CD14-positive monocyte (primary cell): Measurements from ENCODE around the gene CXXC5. TPM values are rescaled to one million over a fixed set of nuclear protein-coding genes. Genes with fewer than 3 reads are reported as not detected.

Experiments
- DNase-seq, 3 donors: peaks; one replicate each; pipeline ENCODE4 v3.0.0-alpha.2; 2011 to 2022
- H2AFZ ChIP-seq: 2 replicates; pipeline ENCODE4 v1.6.0; 2012; ENCODE audit warnings: mild to moderate bottlenecking, low read depth, low read length, inconsistent platforms; ENCODE audit not compliant: insufficient read depth, poor library complexity, severe bottlenecking
- H3K27ac ChIP-seq, 2 donors: 1 replicate in 1 of 2; 2 replicates in 1 of 2; pipeline ENCODE4 v1.5.1; 2012 to 2013; ENCODE audit warnings: low read length in 2 of 2, control low read depth in 1 of 2, inconsistent platforms in 1 of 2, low read depth in 1 of 2, mild to moderate bottlenecking in 1 of 2
- H3K27me3 ChIP-seq, 2 donors: one replicate each; pipeline versions ENCODE4 v1.6.0 to v1.6.1; 2011 to 2013; ENCODE audit warnings: low read length in 2 of 2; ENCODE audit not compliant: control insufficient read depth in 2 of 2, insufficient read depth in 2 of 2
- H3K36me3 ChIP-seq, 2 donors: replicated peaks in 1 of 2; 1 replicate in 1 of 2; 2 replicates in 1 of 2; pipeline versions ENCODE4 v1.5.1 to v1.6.1; 2012 to 2013; ENCODE audit warnings: low read length in 2 of 2, control low read depth in 1 of 2, inconsistent platforms in 1 of 2, mild to moderate bottlenecking in 1 of 2; ENCODE audit not compliant: insufficient read depth in 2 of 2, control insufficient read depth in 1 of 2
- H3K4me1 ChIP-seq, 2 donors: 1 replicate in 1 of 2; 2 replicates in 1 of 2; pipeline versions ENCODE4 v1.5.1 to v1.6.1; 2012 to 2013; ENCODE audit warnings: low read length in 2 of 2, control low read depth in 1 of 2, inconsistent platforms in 1 of 2, mild to moderate bottlenecking in 1 of 2, moderate library complexity in 1 of 2; ENCODE audit not compliant: insufficient read depth in 2 of 2, control insufficient read depth in 1 of 2
- H3K4me2 ChIP-seq: replicated peaks from 2 replicates; pipeline ENCODE3; 2012; ENCODE audit warnings: low read length, moderate library complexity, mild to moderate bottlenecking; ENCODE audit not compliant: poor library complexity, severe bottlenecking; ENCODE audit errors: extremely low read depth
- H3K4me3 ChIP-seq, 3 experiments: fragments of 200-600 bp in 1 of 3; sonication (generic) in 1 of 3; replicated peaks in 1 of 3; 1 replicate in 2 of 3; 2 replicates in 1 of 3; pipeline ENCODE4 v1.5.1; 2011 to 2013; ENCODE audit warnings: low read length in 3 of 3, mild to moderate bottlenecking in 3 of 3, control low read depth in 2 of 3, low read depth in 2 of 3, inconsistent platforms in 1 of 3, moderate library complexity in 1 of 3
- H3K79me2 ChIP-seq: 2 replicates; pipeline ENCODE4 v1.6.0; 2012; ENCODE audit warnings: mild to moderate bottlenecking, control low read depth, inconsistent platforms, low read length, moderate library complexity; ENCODE audit not compliant: insufficient read depth
- H3K9ac ChIP-seq: 2 replicates; pipeline ENCODE4 v1.6.0; 2017; ENCODE audit warnings: low read length, mild to moderate bottlenecking; ENCODE audit not compliant: insufficient read depth, poor library complexity, severe bottlenecking
- H3K9me3 ChIP-seq, 2 donors: replicated peaks in 1 of 2; 1 replicate in 1 of 2; 2 replicates in 1 of 2; pipeline versions ENCODE4 v1.5.1 to v1.6.1; 2012 to 2013; ENCODE audit warnings: low read length in 2 of 2, control low read depth in 1 of 2; ENCODE audit not compliant: control insufficient read depth in 1 of 2, insufficient read depth in 1 of 2
- H4K20me1 ChIP-seq: 2 replicates; pipeline ENCODE4 v1.6.0; 2012; ENCODE audit warnings: mild to moderate bottlenecking, low read length, control low read depth, moderate library complexity; ENCODE audit not compliant: insufficient read depth
- H3K27ac Mint-ChIP-seq, 7 donors: one replicate each; pipeline ENCODE4 v1.8.0; 2020; ENCODE audit warnings: mild to moderate bottlenecking in 7 of 7, mixed read lengths in 7 of 7, moderate library complexity in 6 of 7, inconsistent platforms in 2 of 7
- H3K27me3 Mint-ChIP-seq, 3 donors: one replicate each; pipeline ENCODE4 v1.8.0; 2021 to 2022; ENCODE audit warnings: low read depth in 3 of 3, mild to moderate bottlenecking in 3 of 3, mixed read lengths in 3 of 3, moderate library complexity in 3 of 3, inconsistent platforms in 1 of 3
- H3K36me3 Mint-ChIP-seq, 2 donors: one replicate each; pipeline ENCODE4 v1.8.0; 2020; ENCODE audit warnings: mixed read lengths in 2 of 2, inconsistent platforms in 1 of 2, mild to moderate bottlenecking in 1 of 2
- H3K4me1 Mint-ChIP-seq: one replicate; pipeline ENCODE4 v1.8.0; 2020; ENCODE audit warnings: mild to moderate bottlenecking, mixed read lengths
- H3K4me3 Mint-ChIP-seq, 2 donors: one replicate each; pipeline ENCODE4 v1.8.0; 2020; ENCODE audit warnings: mild to moderate bottlenecking in 2 of 2, mixed read lengths in 2 of 2, moderate library complexity in 1 of 2
- H3K9me3 Mint-ChIP-seq, 7 donors: one replicate each; pipeline ENCODE4 v1.8.0; 2020 to 2022; ENCODE audit warnings: mixed read lengths in 7 of 7, mild to moderate bottlenecking in 6 of 7, moderate library complexity in 6 of 7, inconsistent platforms in 2 of 7
- WGBS: methylation state at CpG from one replicate; pipeline ENCODE4 v1.1.5; 2013; ENCODE audit warnings: missing lambda C conversion rate; ENCODE audit not compliant: insufficient coverage; 5-methylcytosine and 5-hydroxymethylcytosine counted together
- intact Hi-C, 2 donors: fragments of 100-400 bp; cut with micrococcal nuclease; formaldehyde crosslinking; loops; one replicate each; pipeline versions ENCODE4 v1.15.0 to v1.15.1; 2023
- polyA plus RNA-seq, 3 donors: library from polyadenylated mRNA; depleted of rRNA in 1 of 3; unstranded in 2 of 3; stranded (reverse) in 1 of 3; fragments of 300-500 nt in 2 of 3; fragments of >200 nt in 1 of 3; fragmentation: Illumina TruSeq in 2 of 3; gene quantifications; 1 replicate in 2 of 3; 2 replicates in 1 of 3; pipeline ENCODE4 v1.2.3, GENCODE V29; 2012 to 2021
- TF ChIP-seq, protein P1 (sequence below): fragments of 200-600 bp; IDR thresholded peaks from one replicate; pipeline ENCODE4 v1.8.0; 2022; ENCODE audit warnings: antibody characterized with exemption, mild to moderate bottlenecking

The CXXC5 gene
- polyA plus RNA-seq, 3 donors: 22.4 to 37.2 (median 33.7) TPM

DNA sequence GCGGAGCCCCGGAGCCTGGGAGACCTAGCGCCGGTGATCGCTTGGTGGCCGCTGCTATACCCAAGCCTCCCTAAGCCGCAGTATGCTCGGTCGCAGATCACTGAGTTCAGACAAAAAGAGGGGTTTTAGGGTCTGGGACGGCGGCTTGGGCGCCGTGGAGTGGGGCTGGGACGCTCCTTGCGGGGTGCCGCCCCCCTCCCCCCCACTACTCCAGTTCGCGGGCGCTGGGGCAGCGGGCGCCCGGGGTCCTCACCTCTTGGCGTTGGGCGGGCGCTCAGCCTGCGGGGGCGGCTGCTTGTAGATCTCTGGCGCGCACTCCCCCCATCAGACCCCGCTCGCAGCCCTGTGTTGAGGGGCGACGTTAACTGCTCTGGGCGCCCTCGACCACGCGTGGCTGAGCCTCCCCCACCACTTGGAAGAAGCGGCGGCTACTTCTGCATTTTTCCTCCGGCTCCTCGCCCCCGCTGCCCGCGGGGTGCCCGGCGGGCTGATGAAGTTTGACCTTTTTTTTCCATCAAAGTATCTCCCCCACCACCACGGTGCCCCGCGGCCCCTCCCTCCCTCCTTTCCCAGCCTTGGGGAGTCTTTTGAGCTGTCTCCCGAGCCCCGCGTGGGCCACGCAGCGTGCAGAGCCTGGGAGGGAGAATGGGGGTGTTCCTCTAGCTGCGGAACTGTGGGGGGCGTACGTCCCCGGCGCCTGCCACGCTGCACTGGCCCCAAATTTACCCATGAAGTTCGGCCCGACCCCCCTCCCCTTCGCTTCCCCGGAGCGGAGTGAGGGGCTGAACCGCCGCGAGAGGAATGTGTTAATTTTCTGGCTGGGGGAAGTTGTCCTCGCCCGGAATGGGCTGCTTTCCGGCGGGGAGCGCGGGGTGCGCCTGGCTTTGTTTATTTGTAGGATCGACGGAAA, 1.2 kb downstream of the CXXC5 start:
- H3K27me3 Mint-ChIP-seq: peaks cover 62 to 86% (median 74%) of the 10 kb centered on the region in 3 donors
- H3K4me2 ChIP-seq: peak overlapping the region; percentile 95
- peaks cover 52% of the 10 kb centered on the region for H4K20me1 ChIP-seq
- under 1% methylated on average over 59 of the region's 77 CpGs for WGBS
- peak overlapping the region; percentile 65 to 82 for H3K27ac ChIP-seq
- H3K79me2 ChIP-seq: peaks cover 45% of the 10 kb centered on the region
- H3K4me1 Mint-ChIP-seq: peaks cover 67% of the 10 kb centered on the region
- H3K9ac ChIP-seq: peak overlapping the region; percentile 85
- intact Hi-C loops: no loop called here
- H3K27ac Mint-ChIP-seq: peak overlapping the region; percentile 66 to 96 (median 89)
- H3K9me3 ChIP-seq: no peaks in the 10 kb centered on the region
- H3K4me1 ChIP-seq: peaks cover 60 to 68% of the 10 kb centered on the region in 2 donors
- peaks cover 10 to 73% of the 10 kb centered on the region in 2 donors for H3K27me3 ChIP-seq
- H3K9me3 Mint-ChIP-seq: peaks cover 0 to 17% (median 3%) of the 10 kb centered on the region in 7 donors
- peaks cover 19 to 37% of the 10 kb centered on the region in 2 donors for H3K36me3 Mint-ChIP-seq
- H3K4me3 ChIP-seq: peak overlapping the region; percentile 67 to 89 (median 83)
- peak overlapping the region; percentile 55 for H2AFZ ChIP-seq
- peak in 2 of 3 donors; percentile 63 to 68 for DNase-seq
- TF ChIP-seq, protein P1, sequence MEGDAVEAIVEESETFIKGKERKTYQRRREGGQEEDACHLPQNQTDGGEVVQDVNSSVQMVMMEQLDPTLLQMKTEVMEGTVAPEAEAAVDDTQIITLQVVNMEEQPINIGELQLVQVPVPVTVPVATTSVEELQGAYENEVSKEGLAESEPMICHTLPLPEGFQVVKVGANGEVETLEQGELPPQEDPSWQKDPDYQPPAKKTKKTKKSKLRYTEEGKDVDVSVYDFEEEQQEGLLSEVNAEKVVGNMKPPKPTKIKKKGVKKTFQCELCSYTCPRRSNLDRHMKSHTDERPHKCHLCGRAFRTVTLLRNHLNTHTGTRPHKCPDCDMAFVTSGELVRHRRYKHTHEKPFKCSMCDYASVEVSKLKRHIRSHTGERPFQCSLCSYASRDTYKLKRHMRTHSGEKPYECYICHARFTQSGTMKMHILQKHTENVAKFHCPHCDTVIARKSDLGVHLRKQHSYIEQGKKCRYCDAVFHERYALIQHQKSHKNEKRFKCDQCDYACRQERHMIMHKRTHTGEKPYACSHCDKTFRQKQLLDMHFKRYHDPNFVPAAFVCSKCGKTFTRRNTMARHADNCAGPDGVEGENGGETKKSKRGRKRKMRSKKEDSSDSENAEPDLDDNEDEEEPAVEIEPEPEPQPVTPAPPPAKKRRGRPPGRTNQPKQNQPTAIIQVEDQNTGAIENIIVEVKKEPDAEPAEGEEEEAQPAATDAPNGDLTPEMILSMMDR: no peak
- H3K4me3 Mint-ChIP-seq: peak overlapping the region; percentile 99 to 100
- no peaks in the 10 kb centered on the region for H3K36me3 ChIP-seq

DNA sequence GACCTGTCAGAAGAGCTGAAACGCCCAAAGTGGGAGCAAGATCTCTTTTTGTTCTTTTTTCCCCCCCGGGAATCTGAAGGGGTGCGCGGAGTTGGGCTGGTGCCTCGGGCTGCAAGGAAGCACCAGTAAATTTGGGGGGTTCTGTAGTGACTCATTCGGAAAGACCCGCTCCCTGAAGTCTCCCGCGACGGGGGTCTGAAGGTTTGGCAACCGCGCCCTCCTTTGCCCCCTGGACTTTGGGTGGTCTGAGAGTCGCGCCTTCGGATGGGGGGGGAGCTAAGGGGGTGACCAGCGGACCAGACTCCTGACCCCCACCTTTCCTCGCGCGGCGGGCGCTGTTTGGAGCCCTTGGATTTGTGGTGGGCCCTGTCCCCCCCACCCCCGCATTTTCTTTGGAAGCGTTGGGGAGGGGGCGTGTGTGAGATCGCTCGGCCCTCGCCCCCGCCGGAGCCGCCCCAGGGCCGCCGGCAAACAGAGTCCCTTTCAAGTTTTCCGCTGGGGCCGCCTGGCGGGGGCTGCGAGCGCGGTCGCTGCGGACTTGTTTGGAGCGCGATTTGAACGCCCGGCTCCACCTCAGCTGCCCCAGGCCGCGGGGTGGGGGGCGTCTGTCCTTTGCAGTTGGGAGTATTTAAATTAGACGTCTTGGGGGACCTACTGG, 2.0 kb downstream of the CXXC5 start:
- TF ChIP-seq, protein P1: peak; percentile 27
- peak overlapping the region; percentile 99 to 100 for H3K4me3 Mint-ChIP-seq
- H3K4me2 ChIP-seq: peak overlapping the region; percentile 95
- intact Hi-C loops: loop anchor here in 1 of 2 donors (2.0 kb wide), 1 partner anchor 15 kb away; no protein-coding TSS in a partner anchor
- H3K27ac Mint-ChIP-seq: peak overlapping the region; percentile 66 to 96 (median 89)
- H3K27me3 ChIP-seq: peaks cover 10 to 65% of the 10 kb centered on the region in 2 donors
- H3K9ac ChIP-seq: peak overlapping the region; percentile 85
- peak overlapping the region; percentile 65 to 82 for H3K27ac ChIP-seq
- peaks cover 56 to 82% (median 66%) of the 10 kb centered on the region in 3 donors for H3K27me3 Mint-ChIP-seq
- peaks cover 52% of the 10 kb centered on the region for H4K20me1 ChIP-seq
- peaks cover 53% of the 10 kb centered on the region for H3K79me2 ChIP-seq
- peaks cover 0 to 17% (median 3%) of the 10 kb centered on the region in 7 donors for H3K9me3 Mint-ChIP-seq
- no peaks in the 10 kb centered on the region for H3K9me3 ChIP-seq
- DNase-seq: peak in 2 of 3 donors; percentile 28 to 55
- peaks cover 19 to 35% of the 10 kb centered on the region in 2 donors for H3K36me3 Mint-ChIP-seq
- H2AFZ ChIP-seq: peak overlapping the region; percentile 55
- peaks cover 70% of the 10 kb centered on the region for H3K4me1 Mint-ChIP-seq
- peaks cover 60 to 68% of the 10 kb centered on the region in 2 donors for H3K4me1 ChIP-seq
- H3K4me3 ChIP-seq: peak overlapping the region; percentile 67 to 89 (median 83)
- H3K36me3 ChIP-seq: no peaks in the 10 kb centered on the region
- under 1% methylated on average over 21 of the region's 48 CpGs for WGBS
